DOHH2 (cell line): ENCODE results near the gene HES6.

Experiments used
- EZH2phosphoT487 ChIP-seq: fragments of 200-600 bp; sonication (generic); IDR thresholded peaks from 2 replicates; pipeline ENCODE4 v1.6.1; 2017; ENCODE audit warnings: borderline replicate concordance, mild to moderate bottlenecking, antibody characterized with exemption, low read length, moderate library complexity, mixed read lengths
- TF ChIP-seq, protein P1 (sequence below): fragments of 200-600 bp; sonication (generic); IDR thresholded peaks from one replicate; pipeline ENCODE4 v1.5.1; 2014; ENCODE audit warnings: antibody characterized with exemption, mild to moderate bottlenecking, low read depth, low read length; ENCODE audit not compliant: poor library complexity, severe bottlenecking

DNA sequence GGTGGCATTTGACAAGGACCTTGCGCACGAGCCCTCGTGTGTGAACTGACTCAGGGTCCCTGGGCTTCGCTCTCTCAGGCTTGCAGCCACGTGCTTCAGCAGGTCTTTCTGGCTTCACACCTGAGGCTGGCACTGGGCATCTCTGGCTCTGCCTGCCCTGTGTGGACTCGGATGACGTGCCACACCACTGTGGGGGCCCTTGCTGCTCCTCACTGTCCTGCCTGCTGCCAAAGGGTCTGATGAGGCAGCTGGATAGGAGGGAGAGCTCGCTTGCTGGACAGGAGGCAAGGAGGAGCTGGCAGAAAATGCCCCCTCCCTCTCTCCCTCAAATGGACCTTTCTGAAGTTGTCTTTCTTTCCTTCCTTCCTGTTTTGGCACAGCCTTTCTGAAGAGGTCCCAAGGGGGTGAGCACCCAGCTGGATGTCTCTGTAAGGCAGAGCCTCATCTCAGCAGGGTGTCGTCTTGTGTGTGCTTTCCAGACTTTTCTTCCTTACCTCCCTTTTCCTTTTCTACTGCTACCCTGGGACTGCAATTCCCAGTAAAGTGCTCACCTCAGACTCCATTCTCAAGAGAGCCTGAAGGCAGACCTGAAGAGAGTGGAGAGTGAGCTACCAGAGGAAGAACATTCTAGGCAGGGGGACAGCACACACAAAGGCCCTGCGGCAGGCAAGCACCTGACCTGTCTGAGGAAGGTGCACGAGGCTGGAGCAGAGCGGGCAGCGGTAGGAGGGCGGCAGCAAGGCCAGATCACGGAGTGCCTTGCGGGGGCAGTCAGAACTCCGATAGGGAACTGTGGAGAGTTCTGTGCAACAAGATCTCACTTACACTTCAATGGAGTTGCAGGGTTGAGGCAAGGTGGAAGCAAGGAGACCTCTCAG lies 43.3 kb upstream of the HES6 start:
- TF ChIP-seq, protein P1, sequence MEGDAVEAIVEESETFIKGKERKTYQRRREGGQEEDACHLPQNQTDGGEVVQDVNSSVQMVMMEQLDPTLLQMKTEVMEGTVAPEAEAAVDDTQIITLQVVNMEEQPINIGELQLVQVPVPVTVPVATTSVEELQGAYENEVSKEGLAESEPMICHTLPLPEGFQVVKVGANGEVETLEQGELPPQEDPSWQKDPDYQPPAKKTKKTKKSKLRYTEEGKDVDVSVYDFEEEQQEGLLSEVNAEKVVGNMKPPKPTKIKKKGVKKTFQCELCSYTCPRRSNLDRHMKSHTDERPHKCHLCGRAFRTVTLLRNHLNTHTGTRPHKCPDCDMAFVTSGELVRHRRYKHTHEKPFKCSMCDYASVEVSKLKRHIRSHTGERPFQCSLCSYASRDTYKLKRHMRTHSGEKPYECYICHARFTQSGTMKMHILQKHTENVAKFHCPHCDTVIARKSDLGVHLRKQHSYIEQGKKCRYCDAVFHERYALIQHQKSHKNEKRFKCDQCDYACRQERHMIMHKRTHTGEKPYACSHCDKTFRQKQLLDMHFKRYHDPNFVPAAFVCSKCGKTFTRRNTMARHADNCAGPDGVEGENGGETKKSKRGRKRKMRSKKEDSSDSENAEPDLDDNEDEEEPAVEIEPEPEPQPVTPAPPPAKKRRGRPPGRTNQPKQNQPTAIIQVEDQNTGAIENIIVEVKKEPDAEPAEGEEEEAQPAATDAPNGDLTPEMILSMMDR, result no peak
- no peak for TF ChIP-seq EZH2phosphoT487
